Endothelial cell (in vitro differentiated cells): Measurements from ENCODE around the gene DRC3. TPM values are rescaled to one million over a fixed set of nuclear protein-coding genes. Genes with fewer than 3 reads are reported as not detected.

Experiments used
- DNase-seq: peaks from one replicate; pipeline ENCODE4 v3.0.0; 2021; ENCODE audit warnings: low spot score
- H3K27ac Mint-ChIP-seq: one replicate; pipeline ENCODE4 v1.8.0; 2021; ENCODE audit warnings: mixed read lengths, inconsistent platforms; ENCODE audit not compliant: unreplicated experiment
- H3K27me3 Mint-ChIP-seq: one replicate; pipeline ENCODE4 v1.8.0; 2021; ENCODE audit warnings: mild to moderate bottlenecking, moderate library complexity, mixed read lengths, inconsistent platforms; ENCODE audit not compliant: unreplicated experiment
- H3K36me3 Mint-ChIP-seq: one replicate; pipeline ENCODE4 v1.8.0; 2021; ENCODE audit warnings: mild to moderate bottlenecking, low read depth, mixed read lengths, inconsistent platforms; ENCODE audit not compliant: unreplicated experiment
- H3K4me1 Mint-ChIP-seq: one replicate; pipeline ENCODE4 v1.8.0; 2021; ENCODE audit warnings: mild to moderate bottlenecking, mixed read lengths, inconsistent platforms; ENCODE audit not compliant: unreplicated experiment
- H3K4me3 Mint-ChIP-seq: one replicate; pipeline ENCODE4 v1.8.0; 2021; ENCODE audit warnings: mild to moderate bottlenecking, mixed read lengths, inconsistent platforms; ENCODE audit not compliant: unreplicated experiment
- H3K9me3 Mint-ChIP-seq: one replicate; pipeline ENCODE4 v1.8.0; 2021; ENCODE audit warnings: mixed read lengths, inconsistent platforms; ENCODE audit not compliant: unreplicated experiment
- total RNA-seq: library from RNA; stranded (reverse); fragmentation: NEBNext Ultra II Directional; extraction: Animal tissue kit (Norgen Biotek cat#: 25700); gene quantifications from one replicate; pipeline ENCODE4 v1.2.1, GENCODE V29; 2021; ENCODE audit not compliant: unreplicated experiment
- TF ChIP-seq, protein P1 (sequence below): fragments of 200-600 bp; sonication (generic); IDR thresholded peaks from one replicate; pipeline ENCODE4 v1.5.0; 2021; ENCODE audit warnings: antibody characterized with exemption; ENCODE audit not compliant: unreplicated experiment

DRC3 gene
- total RNA-seq, 1 donor from 2014 or later, result 4.3 TPM

DNA sequence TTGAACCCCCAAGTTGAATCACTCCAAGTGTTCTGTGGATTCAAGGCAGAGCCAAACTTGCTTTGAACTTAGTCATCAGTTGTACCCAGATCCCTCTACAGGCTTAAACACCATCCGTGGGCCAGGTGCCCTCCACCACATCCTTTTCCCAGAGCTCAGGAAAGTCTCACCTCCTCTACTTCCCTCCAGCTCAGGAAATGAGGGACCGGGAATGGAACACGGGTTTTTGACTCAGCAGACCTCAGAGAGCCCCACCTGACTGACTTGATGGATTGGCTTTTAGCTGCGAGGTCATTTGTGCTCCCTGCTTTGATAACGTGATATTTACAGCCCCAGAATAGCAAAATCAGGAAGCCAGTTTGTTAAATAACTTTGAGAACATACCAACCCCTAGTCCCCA lies 86.6 kb downstream of the DRC3 start:
- H3K9me3 Mint-ChIP-seq, result no peaks in the 10 kb centered on the region
- H3K4me3 Mint-ChIP-seq, result peak overlapping the region; percentile 26
- no peaks in the 10 kb centered on the region for H3K27me3 Mint-ChIP-seq
- peaks cover 25% of the 10 kb centered on the region for H3K36me3 Mint-ChIP-seq
- TF ChIP-seq, protein P1, sequence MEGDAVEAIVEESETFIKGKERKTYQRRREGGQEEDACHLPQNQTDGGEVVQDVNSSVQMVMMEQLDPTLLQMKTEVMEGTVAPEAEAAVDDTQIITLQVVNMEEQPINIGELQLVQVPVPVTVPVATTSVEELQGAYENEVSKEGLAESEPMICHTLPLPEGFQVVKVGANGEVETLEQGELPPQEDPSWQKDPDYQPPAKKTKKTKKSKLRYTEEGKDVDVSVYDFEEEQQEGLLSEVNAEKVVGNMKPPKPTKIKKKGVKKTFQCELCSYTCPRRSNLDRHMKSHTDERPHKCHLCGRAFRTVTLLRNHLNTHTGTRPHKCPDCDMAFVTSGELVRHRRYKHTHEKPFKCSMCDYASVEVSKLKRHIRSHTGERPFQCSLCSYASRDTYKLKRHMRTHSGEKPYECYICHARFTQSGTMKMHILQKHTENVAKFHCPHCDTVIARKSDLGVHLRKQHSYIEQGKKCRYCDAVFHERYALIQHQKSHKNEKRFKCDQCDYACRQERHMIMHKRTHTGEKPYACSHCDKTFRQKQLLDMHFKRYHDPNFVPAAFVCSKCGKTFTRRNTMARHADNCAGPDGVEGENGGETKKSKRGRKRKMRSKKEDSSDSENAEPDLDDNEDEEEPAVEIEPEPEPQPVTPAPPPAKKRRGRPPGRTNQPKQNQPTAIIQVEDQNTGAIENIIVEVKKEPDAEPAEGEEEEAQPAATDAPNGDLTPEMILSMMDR, result no peak
- peaks cover 5% of the 10 kb centered on the region for H3K4me1 Mint-ChIP-seq
- peak overlapping the region; percentile 7 for H3K27ac Mint-ChIP-seq
- no peak for DNase-seq

DNA sequence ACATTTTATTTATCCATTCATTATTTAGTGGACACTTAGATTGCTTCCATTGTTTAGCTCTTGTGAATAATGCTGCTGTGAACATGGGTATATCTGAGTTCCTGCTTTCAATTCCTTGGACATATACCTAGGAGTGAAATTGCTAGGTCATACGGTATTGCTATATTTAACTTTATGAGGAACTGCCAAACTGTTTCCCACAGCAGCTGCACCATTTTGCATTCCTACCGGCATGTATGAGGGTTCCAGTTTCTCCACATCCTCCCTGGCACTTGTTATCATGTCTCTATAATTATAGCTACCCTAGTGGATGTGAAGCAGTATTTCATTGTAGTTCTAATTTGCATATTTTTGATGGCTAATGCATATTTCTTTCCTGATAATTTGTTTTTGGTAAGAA lies 91.4 kb downstream of the DRC3 start:
- TF ChIP-seq, protein P1, result no peak
- peaks cover 18% of the 10 kb centered on the region for H3K36me3 Mint-ChIP-seq
- DNase-seq, result no peak
- H3K4me1 Mint-ChIP-seq, result peaks cover 16% of the 10 kb centered on the region
- H3K27me3 Mint-ChIP-seq, result no peaks in the 10 kb centered on the region
- H3K4me3 Mint-ChIP-seq, result no peak overlapping the region
- no peaks in the 10 kb centered on the region for H3K9me3 Mint-ChIP-seq
- no peak overlapping the region for H3K27ac Mint-ChIP-seq

DNA sequence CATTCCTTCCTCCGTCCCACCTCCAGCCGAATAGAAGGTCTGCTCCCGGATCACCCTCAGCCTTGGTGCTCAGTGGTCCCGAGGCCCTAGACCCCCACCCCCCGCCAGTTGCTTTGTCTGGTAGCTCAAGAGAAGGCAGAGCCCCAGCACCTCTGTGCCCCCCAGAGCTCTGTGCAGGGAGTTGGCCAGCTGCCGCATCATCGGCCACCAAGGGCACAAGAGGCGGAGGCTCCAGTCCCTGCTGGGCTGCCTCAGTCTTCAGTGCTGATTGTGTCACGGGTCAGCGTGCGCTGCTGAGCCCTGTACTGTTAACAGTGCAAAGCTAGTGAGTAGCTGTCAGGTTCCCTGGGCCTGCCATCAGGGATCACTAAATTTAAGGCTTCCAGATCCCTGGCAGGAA lies 92.9 kb downstream of the DRC3 start:
- TF ChIP-seq, protein P1, result no peak
- peaks cover 12% of the 10 kb centered on the region for H3K36me3 Mint-ChIP-seq
- H3K27ac Mint-ChIP-seq, result no peak overlapping the region
- H3K4me3 Mint-ChIP-seq, result no peak overlapping the region
- no peaks in the 10 kb centered on the region for H3K9me3 Mint-ChIP-seq
- no peak for DNase-seq
- H3K4me1 Mint-ChIP-seq, result peaks cover 13% of the 10 kb centered on the region
- H3K27me3 Mint-ChIP-seq, result no peaks in the 10 kb centered on the region

Other genes starting within 250 kb of the DRC3 start
- 146 TPM for gene SREBF1, start 135.9 kb upstream of the DRC3 start, total RNA-seq
- 26.9 TPM for gene TOM1L2, start 462 bp upstream of the DRC3 start, total RNA-seq
- 24.7 TPM for gene ATPAF2, start 66.3 kb downstream of the DRC3 start, total RNA-seq
- 15.5 TPM for gene GID4, start 66.5 kb downstream of the DRC3 start, total RNA-seq
- 38.3 TPM for gene DRG2, start 115.1 kb downstream of the DRC3 start, total RNA-seq
- gene MYO15A, start 135.9 kb downstream of the DRC3 start, total RNA-seq, result 1.6 TPM
- 55.3 TPM for gene ALKBH5, start 211.0 kb downstream of the DRC3 start, total RNA-seq